ENCODE data around the gene ACTL7B. TPM values are rescaled to one million over a fixed set of nuclear protein-coding genes. Genes with fewer than 3 reads are reported as not detected.

Gene ACTL7B
- total and polyA plus RNA-seq, 2 of the 8 experiments (the other 6 are each of a cell fraction or from before 2014, with no cell fraction given), result not detected

DNA sequence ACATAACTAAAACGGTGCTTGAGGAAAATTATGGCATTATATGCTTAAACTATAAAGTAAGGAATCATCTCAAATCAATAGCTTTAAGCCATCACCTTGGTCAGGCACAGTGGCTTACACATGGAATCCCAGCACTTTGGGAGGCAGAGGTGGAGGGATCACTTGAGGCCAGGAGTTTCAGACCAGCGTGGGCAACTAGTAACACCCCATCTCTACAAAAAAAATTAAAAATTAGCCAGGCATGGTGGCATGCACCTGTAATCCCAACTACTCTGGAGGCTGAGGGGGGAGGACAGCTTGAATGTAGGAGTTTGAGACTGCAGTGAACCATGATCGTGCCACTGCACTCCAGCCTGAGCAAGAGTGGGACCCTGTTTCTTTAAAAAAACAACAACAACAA is 28.9 kb upstream of the ACTL7B start:
- H3K4me2 ChIP-seq (ENCODE audit: insufficient read depth in 1 of 2, low read depth in 2 of 2, low read length in 2 of 2), result no peak overlapping the region
- H3K4me3 ChIP-seq (ENCODE audit: extremely low read depth in 1 of 4, insufficient read depth in 2 of 4, low read depth in 3 of 4, low read length in 4 of 4), result no peak overlapping the region
- H3K27ac ChIP-seq (ENCODE audit: low read depth, low read length), result no peak overlapping the region
- no peak overlapping the region for H2BK5ac ChIP-seq (ENCODE audit: low read depth, low read length)
- no peak overlapping the region for H3K4ac ChIP-seq (replicated peaks; ENCODE audit: insufficient read length, low read depth, low read length)
- no peak overlapping the region for H3K56ac ChIP-seq (replicated peaks; ENCODE audit: insufficient read length, low read depth, low read length)
- H2AFZ ChIP-seq (ENCODE audit: low read length), result no peak overlapping the region
- no peaks in the 10 kb centered on the region for H3K79me1 ChIP-seq (ENCODE audit: low read depth, low read length)
- H3K9me3 ChIP-seq (ENCODE audit: insufficient read depth in 2 of 2, low read depth in 1 of 2, low read length in 1 of 2), result no peaks in the 10 kb centered on the region
- no peak overlapping the region for H2BK120ac ChIP-seq (replicated peaks; ENCODE audit: low read depth, low read length)
- no peaks in the 10 kb centered on the region for H3K79me2 ChIP-seq (ENCODE audit: control insufficient read depth in 1 of 2, insufficient read depth in 2 of 2, low read length in 2 of 2)
- no peak overlapping the region for H4K91ac ChIP-seq (replicated peaks; ENCODE audit: insufficient read length, low read length)
- H4K20me1 ChIP-seq (replicated peaks in 1 of 2; ENCODE audit: control insufficient read depth in 1 of 2, insufficient read depth in 2 of 2, low read length in 2 of 2), result no peaks in the 10 kb centered on the region
- no peak overlapping the region for H2AK5ac ChIP-seq (ENCODE audit: low read depth, low read length)
- H3K23me2 ChIP-seq (ENCODE audit: low read depth, low read length), result no peaks in the 10 kb centered on the region
- no peak overlapping the region for H4K5ac ChIP-seq (ENCODE audit: insufficient read length, low read depth, low read length)
- no peak overlapping the region for H3K18ac ChIP-seq (ENCODE audit: extremely low read depth, low read length)
- H2BK20ac ChIP-seq (ENCODE audit: low read length), result no peak overlapping the region
- no peak overlapping the region for H3K9ac ChIP-seq (replicated peaks in 1 of 4; ENCODE audit: extremely low read depth in 1 of 4, low read depth in 3 of 4, low read length in 3 of 4)
- H3K4me1 ChIP-seq (replicated peaks in 1 of 4; ENCODE audit: control insufficient read depth in 3 of 4, insufficient read depth in 4 of 4, low read length in 3 of 4), result no peaks in the 10 kb centered on the region
- no peak overlapping the region for H2BK15ac ChIP-seq (ENCODE audit: low read length)
- POLR2A ChIA-PET (ENCODE audit: partially characterized antibody), result no interaction called here
- no peak overlapping the region for H3K14ac ChIP-seq (ENCODE audit: insufficient read length)
- FAIRE-seq, result no peak
- WGBS, 2 experiments (ENCODE audit: extremely low coverage in 1 of 2, insufficient coverage in 1 of 2, insufficient read length in 1 of 2, insufficient replicate concordance in 2 of 2, low coverage in 1 of 2, low lambda C conversion rate in 2 of 2, missing lambda C conversion rate in 1 of 2), result 91% methylated on average over 3 of the region's 3 CpGs; no CpG with 5 or more reads in 1 of the 2 experiments
- H3K23ac ChIP-seq (ENCODE audit: insufficient read length), result no peak overlapping the region
- no peak overlapping the region; the same call in 1 of the 2 replicates for H4K8ac ChIP-seq (ENCODE audit: extremely low read depth, insufficient read depth, low read length)
- CTCF ChIA-PET (ENCODE audit: partially characterized antibody), result interaction anchor here (1.0 to 1.2 kb wide), 2 partner anchors 15 to 314 kb away, joined by 4 to 5 read pairs; no protein-coding TSS in a partner anchor
- no peaks in the 10 kb centered on the region for H3K27me3 ChIP-seq (replicated peaks in 1 of 4; ENCODE audit: control insufficient read depth in 3 of 4, extremely low read depth in 1 of 4, insufficient read depth in 3 of 4, low read length in 3 of 4)
- DNase-seq (ENCODE audit: low read depth in 1 of 2, low spot score in 2 of 2), result no peak
- H2BK12ac ChIP-seq (ENCODE audit: low read depth, low read length), result no peak overlapping the region
- peaks cover 2 to 36% (median 16%) of the 10 kb centered on the region in 4 experiments for H3K36me3 ChIP-seq (ENCODE audit: control insufficient read depth in 2 of 4, insufficient read depth in 4 of 4, low read length in 3 of 4)
- TF ChIP-seq, protein P1, sequence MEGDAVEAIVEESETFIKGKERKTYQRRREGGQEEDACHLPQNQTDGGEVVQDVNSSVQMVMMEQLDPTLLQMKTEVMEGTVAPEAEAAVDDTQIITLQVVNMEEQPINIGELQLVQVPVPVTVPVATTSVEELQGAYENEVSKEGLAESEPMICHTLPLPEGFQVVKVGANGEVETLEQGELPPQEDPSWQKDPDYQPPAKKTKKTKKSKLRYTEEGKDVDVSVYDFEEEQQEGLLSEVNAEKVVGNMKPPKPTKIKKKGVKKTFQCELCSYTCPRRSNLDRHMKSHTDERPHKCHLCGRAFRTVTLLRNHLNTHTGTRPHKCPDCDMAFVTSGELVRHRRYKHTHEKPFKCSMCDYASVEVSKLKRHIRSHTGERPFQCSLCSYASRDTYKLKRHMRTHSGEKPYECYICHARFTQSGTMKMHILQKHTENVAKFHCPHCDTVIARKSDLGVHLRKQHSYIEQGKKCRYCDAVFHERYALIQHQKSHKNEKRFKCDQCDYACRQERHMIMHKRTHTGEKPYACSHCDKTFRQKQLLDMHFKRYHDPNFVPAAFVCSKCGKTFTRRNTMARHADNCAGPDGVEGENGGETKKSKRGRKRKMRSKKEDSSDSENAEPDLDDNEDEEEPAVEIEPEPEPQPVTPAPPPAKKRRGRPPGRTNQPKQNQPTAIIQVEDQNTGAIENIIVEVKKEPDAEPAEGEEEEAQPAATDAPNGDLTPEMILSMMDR (IDR thresholded peaks at IDR 0.05; ENCODE audit: control extremely low read depth in 1 of 3, insufficient read depth in 1 of 3, low read depth in 1 of 3, low read length in 3 of 3), result no peak
- TF ChIP-seq EP300 (IDR thresholded peaks at IDR 0.05; ENCODE audit: borderline replicate concordance in 1 of 2, low read depth in 2 of 2, low read length in 2 of 2), result no peak
- no peak for TF ChIP-seq SP2 (IDR thresholded peaks at IDR 0.05; ENCODE audit: low read length)
- TF ChIP-seq MAFK (IDR thresholded peaks at IDR 0.05; ENCODE audit: low read depth, low read length), result no peak
- TF ChIP-seq CBX8 (IDR thresholded peaks at IDR 0.05; ENCODE audit: borderline replicate concordance, low read depth, low read length), result no peak
- TF ChIP-seq SAP30 (IDR thresholded peaks at IDR 0.05; ENCODE audit: insufficient read depth, insufficient replicate concordance, low read length), result no peak
- TF ChIP-seq BCL11A (IDR thresholded peaks at IDR 0.05; ENCODE audit: low read depth in 2 of 2, low read length in 2 of 2), result no peak
- TF ChIP-seq RAD21 (IDR thresholded peaks at IDR 0.05 in 1 of 2, conservative IDR thresholded peaks at IDR 0.05 in 1 of 2; ENCODE audit: low read depth in 2 of 2, low read length in 2 of 2), result no peak
- no peak for TF ChIP-seq TBP (IDR thresholded peaks at IDR 0.05; ENCODE audit: low read depth, low read length)
- no peak for TF ChIP-seq KDM1A (IDR thresholded peaks at IDR 0.05; ENCODE audit: borderline replicate concordance, low read length)
- no peak for TF ChIP-seq SIN3A (conservative IDR thresholded peaks at IDR 0.05 in 1 of 2, IDR thresholded peaks at IDR 0.05 in 1 of 2; ENCODE audit: low read depth in 1 of 2, low read length in 2 of 2)
